ENCODE data around the gene MYO18B.

The MYO18B gene

GRCh38 chr22:25698978-25699377 is 43.0 kb upstream of the MYO18B start:
- no peaks in the 10 kb centered on the region for H3K27me3 ChIP-seq (ENCODE audit: insufficient read depth, poor library complexity, severe bottlenecking)
- no peak overlapping the region for H3K27ac ChIP-seq (replicated peaks)
- DNase-seq (ENCODE audit: low read depth in 1 of 2, low spot score in 1 of 2): no peak
- no peak overlapping the region for H3K4me3 ChIP-seq (replicated peaks; ENCODE audit: insufficient read depth, low read length)
- TF ChIP-seq POLR2AphosphoS5 (IDR thresholded peaks at IDR 0.05; ENCODE audit: low read depth) (no peak), SPI1 (IDR thresholded peaks at IDR 0.05; ENCODE audit: borderline replicate concordance, low read depth) (no peak), CTCF (IDR thresholded peaks at IDR 0.05; ENCODE audit: insufficient read depth, low read length) (no peak), REST (IDR thresholded peaks at IDR 0.05; ENCODE audit: insufficient replicate concordance, low read depth) (no peak), GABPA (IDR thresholded peaks at IDR 0.05; ENCODE audit: low read depth) (no peak)

- TF ChIP-seq SPI1 (IDR thresholded peaks at IDR 0.05; ENCODE audit: borderline replicate concordance, low read depth): no peak
- no peak for TF ChIP-seq GABPA (IDR thresholded peaks at IDR 0.05; ENCODE audit: low read depth)
- TF ChIP-seq POLR2AphosphoS5 (IDR thresholded peaks at IDR 0.05; ENCODE audit: low read depth): no peak
- TF ChIP-seq CTCF (IDR thresholded peaks at IDR 0.05; ENCODE audit: insufficient read depth, low read length): no peak
- TF ChIP-seq REST (IDR thresholded peaks at IDR 0.05; ENCODE audit: insufficient replicate concordance, low read depth): no peak
- Histone ChIP-seq H3K4me3 (replicated peaks; ENCODE audit: insufficient read depth, low read length) (no peak overlapping the region), H3K27me3 (ENCODE audit: insufficient read depth, poor library complexity, severe bottlenecking) (no peaks in the 10 kb centered on the region), H3K27ac (replicated peaks) (no peak overlapping the region)
- DNase-seq (ENCODE audit: low read depth in 1 of 2, low spot score in 1 of 2): no peak
These were observed 40.8 kb upstream of the MYO18B start for GRCh38 chr22:25701056-25701780.

- Histone ChIP-seq H3K27me3 (ENCODE audit: insufficient read depth, poor library complexity, severe bottlenecking) (no peaks in the 10 kb centered on the region), H3K4me3 (replicated peaks; ENCODE audit: insufficient read depth, low read length) (no peak overlapping the region), H3K27ac (replicated peaks) (no peak overlapping the region)
- DNase-seq (ENCODE audit: low read depth in 1 of 2, low spot score in 1 of 2): no peak
- TF ChIP-seq CTCF (IDR thresholded peaks at IDR 0.05; ENCODE audit: insufficient read depth, low read length): no peak
These were observed 39.9 kb upstream of the MYO18B start for GRCh38 chr22:25702040-25702439.
